HG03025 (cell line): ENCODE measurements around the gene PARD3.

Experiments used
- ATAC-seq: cut with Tn5 transposase; IDR thresholded peaks from one replicate; pipeline ENCODE4 v1.9.1; 2021; ENCODE audit warnings: mild to moderate bottlenecking, moderate library complexity; ENCODE audit not compliant: unreplicated experiment, low FRiP score

Gene PARD3

DNA sequence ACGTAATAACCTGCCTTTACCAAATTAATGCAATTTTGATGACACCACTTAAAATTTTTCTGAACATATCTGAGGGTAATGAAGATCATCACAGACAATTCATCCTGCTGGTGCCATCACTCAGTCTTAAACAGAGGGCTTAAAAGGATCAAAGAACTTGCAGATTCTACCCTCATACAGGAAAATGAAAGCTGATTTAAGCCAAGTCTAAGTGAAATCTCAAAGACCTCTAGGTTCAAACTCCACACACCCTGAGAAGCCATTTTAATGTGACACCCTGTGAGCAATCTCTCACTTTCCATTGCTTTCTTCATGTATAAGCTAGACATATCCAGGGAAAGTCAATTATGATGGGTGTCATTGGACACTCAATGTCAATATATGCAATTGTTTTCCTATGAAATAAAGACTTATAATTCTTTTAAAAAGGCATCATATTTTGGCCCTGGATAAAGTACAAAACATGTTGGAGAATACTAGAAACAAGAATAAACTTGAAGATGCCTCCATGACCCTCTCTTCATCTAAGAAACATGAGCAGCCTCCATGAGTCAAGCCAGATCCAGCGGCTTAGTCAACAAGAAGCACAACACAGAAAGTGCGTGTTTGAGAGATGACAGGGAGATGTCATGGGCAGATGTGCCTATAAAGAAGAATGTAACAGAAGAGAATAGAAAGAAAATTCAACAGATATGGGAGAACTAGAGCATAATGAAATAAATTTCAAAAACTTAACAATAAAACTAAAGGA, 291.9 kb downstream of the PARD3 start:
- no peak for ATAC-seq

DNA sequence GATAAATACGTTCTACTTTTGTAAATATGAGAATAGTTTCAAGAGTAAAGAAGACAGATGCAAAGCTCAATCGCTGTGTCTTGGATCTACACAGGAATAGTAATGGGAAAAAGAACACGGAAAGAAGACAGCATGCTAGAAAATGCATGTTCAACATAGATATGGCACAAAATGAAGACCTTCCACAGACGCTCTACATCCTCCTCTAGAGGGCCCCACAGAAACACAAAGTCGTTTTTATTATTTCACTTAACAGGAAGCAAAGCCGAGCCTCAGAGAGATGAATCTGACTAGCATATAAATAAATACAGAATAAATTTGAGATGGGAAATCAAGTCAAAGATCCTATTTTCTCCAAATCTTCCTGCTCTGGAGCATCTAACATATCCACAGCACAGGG, 292.6 kb downstream of the PARD3 start:
- peak; percentile 56 for ATAC-seq

DNA sequence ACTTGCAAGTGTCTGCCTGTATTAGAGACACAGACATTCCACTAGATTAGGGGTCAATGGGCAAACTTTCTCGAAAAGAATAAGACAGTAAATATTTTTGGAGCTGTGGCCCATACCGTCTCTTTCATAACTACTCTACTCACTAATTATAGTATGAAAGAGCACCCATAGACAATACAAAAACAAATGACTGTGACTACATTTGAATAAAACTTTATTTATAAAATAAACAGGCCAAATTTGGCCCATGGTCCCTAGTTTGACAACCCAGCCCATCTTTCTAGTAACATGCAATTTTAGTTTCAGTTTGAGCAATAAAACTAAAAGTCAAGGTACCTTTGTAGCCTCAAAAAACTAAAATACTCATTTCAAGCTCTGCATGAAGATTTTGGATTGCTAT, 294.6 kb downstream of the PARD3 start:
- ATAC-seq, result no peak

DNA sequence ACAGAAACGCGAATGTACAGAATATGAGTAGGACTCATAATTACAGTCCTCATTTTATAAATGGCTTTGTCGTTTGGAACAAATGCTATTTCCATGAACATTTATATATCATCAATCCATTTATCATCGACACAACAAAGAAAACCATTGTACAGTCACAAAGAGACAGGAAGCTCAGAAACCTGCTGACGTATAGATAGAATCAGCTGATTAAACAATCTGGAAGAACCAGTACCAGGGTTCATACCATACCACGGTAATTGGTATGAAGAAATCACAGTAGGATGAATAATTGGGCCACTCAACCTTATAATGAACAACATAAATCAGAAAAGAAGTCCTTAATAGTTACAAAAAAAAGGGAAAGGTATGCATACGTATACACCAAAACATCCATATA, 295.0 kb downstream of the PARD3 start:
- no peak for ATAC-seq

DNA sequence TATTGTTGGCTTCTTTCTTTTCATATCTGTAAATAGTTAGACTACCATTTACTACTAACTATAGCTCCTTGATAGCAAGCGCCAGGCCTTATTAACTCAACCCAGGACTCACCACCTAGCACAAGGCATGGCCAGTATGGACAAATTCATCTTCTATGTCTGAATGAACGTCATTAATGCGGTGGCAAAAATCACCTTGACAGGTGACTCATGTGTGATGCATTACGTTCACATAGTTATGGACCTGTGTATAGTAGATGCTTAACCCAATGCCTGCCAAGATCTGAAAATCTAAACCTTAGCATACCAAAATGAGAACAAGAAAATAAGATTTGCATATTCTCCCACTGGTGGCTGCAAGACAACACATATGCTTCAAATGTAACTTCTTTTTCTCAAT, 300.8 kb downstream of the PARD3 start:
- no peak for ATAC-seq

DNA sequence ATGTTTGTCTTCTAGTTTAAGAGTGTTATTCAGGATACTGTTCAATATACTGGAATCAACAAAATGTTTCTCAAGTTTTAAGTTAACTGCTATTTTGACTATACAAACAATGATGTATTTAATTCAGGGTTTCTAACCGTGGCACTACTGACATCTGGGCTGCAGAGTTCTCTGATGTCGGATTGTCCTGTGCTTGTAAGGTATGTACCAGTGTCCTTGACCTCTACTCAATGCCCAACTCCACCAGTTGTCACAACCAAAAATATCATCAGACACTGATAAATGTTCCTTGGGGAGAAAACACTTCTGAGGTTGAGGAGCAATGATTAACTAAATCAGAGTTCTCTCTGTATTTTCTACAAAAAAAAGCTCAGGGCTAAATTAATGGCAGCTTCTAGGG, 301.5 kb downstream of the PARD3 start:
- ATAC-seq, result no peak

DNA sequence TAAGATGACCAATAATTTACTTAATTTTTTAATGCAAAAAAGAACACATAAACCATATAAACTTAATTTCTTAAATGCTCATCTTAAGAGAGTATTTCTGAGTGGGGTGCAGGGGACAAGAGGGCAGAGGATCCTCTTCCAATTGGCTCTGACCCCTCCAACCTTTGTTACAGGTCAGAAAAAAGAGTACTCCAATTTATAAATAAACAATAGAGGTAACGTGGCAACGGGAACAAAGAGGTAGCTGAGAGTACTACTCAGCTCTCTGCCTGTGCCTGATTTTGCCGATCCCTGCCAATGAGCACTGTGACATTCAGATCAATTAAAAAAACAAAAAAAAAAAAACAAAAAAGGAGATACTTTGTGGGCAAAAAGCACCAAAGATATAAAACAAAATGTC, 307.9 kb downstream of the PARD3 start:
- no peak for ATAC-seq

DNA sequence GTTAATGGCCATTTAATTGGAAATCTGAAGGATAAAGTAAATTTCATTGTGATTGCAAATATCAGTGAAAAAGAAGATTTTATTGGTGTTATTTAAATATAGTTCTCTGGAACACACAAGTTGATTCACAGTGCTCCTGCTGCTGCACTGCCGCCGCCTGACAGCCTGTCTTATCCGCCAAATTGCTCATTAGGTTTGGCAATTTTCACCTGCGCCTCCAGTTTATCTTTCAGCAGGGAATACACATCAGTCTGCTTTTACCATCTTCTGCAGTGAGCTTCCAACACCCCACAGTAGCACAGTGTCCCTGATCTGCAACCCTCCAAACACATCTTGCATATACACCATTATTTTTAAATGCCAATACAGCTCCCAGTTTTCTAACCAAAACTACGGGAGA, 308.3 kb downstream of the PARD3 start:
- no peak for ATAC-seq

DNA sequence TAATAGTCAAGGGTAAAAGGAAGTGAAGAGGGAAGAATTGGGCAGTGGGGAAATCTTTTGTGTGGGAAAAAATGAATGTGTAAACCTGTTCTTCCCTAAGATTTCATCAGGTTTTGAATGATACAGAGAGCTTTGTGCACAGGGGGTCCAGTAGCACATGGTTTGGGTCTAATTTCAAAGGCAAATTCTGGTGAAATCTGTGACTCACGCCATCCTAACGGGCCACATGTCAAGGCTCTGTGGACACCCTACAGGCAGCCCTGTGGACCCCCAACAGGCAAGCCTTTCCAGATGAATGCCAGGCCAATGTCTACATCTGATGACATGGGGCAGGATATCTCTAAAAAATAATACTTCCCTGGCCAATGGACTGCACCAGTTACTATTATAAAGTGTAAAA, 309.8 kb downstream of the PARD3 start:
- ATAC-seq, result no peak

DNA sequence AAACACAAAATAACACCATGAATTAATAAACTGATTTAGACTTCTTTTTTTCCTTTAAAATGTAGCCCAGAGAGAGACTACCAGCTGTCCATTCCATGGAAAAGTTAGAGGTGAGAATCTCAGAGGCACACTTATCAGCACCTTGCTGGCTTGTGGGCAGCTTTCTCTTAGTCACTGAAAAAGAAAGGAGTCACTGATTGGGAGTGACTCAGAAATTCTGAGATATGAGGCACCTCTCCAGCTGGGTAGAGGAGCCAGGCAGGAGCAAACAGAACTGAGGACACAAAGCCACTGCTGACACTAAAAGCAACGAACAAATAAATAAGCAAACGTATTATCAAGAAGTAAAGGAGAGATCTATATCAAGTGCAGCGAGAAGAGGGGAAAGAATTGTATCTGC, 310.6 kb downstream of the PARD3 start:
- no peak for ATAC-seq

DNA sequence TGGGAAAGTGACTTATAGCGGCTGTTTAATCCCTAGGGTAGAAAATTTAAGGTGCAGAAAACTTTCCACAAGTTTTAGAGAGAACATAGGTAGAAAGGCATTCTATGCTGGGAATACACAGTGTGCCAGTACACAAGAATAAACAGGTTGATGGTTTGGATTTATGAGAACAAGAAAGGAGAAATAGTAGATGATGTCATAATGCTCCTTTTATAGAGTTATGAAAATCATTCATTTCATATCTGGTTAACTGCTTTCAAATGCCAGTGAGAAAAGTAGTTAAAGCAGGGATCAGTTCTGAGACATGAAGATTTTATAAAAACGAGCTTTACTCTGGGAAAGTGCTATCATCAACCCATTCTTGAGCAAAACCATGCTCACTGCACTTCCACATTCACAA, 311.4 kb downstream of the PARD3 start:
- ATAC-seq, result no peak

DNA sequence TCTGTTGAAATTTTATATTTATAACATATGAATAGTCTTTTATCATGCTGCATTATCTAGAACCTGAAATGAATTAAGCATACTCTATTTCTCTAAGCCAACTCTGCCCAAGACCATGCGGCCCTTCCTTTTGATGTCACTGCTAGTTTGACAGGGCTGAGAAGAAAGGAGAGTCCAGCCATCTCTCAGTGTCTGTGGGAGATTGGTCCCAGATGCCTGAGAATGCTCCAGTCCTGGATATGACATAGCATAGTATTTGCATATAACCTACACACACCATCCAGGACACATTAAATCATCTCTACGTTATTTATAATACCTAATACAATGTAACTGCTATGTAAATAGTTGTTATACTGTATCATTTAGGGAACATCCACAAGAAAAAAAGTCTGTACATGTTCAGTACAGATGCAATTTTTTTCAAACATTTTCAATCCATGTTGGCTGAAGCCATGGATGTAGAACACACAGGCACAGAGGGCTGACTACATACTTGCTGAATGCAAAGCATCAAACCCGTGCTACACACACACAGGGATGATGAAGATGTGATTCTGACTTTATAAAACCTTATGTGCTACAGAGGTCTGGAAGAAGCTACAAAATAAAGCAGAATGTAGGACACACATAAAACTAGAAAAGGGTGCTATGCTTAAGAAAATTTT, 315.4 kb downstream of the PARD3 start:
- no peak for ATAC-seq

DNA sequence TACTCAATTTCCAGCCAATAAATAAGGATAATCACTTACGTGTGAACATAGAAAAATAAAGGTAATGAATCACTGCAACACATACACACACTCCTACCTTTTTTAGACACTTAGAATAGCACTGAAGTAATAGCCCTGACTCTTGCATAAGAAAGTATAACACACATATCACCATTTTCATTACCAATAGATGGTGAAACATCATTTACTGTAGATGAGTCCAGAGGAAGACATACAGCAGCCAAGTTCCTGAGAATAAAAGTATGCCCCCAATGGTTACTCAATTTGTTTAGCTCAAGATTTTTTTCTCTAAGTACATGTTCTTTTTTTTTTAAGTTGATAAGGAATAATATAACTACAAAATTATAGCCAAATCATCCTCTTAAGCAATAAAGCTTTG, 316.3 kb downstream of the PARD3 start:
- ATAC-seq, result no peak

DNA sequence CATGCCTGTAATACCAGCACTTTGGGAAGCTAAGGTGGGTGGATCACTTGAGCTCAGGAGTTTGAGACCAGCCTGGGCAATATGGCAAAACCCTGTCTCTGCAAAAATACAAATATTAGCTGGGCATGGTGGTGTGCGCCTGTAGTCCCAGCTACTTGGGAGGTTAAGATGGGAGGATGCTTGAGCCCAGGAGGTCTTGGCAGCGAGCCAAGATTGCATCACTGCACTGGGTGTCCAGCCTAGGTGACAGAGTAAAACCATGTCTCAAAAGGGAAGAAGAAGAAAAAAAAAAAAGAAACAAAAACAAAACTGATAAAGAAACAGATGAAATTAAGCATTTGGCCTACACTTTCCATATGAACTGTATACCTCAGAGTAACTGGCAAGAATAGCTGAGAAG, 319.2 kb downstream of the PARD3 start:
- no peak for ATAC-seq

DNA sequence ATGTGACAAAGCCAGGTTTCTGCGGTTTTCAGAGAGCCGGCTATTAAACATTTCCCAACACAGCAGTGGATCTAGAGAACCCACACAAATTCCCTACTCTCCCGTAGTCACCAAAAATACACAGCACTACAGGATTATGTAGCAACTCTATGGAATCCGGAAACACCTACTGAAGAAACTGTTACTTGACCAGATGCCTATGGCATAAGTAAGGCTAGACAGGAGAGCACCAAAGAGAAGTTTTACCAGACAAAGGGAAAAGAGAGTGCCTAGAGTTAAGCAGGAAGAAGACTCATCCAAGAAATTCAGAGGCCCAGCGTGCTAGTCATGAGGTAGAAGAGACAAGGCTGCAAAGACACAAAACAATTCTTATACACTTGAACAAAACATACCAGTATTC, 321.1 kb downstream of the PARD3 start:
- no peak for ATAC-seq

DNA sequence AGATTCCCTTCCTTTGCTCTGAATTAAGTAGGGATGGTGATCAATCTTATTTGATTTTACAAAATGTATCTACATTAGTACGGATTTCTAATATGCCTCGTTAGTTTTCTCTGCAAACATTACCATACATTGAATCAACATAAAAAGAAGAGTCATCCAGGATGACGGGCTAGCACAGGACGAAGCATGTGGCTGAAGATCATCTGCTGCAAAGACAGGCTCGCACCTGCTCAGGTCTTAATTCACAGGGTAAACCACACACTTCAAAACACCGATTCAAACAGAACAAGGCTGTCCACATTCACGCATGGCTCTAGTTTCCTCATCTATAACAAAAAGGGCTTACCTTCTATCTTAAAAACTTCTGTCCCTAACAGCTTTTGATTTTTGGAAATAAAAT, 323.0 kb downstream of the PARD3 start:
- ATAC-seq, result no peak

DNA sequence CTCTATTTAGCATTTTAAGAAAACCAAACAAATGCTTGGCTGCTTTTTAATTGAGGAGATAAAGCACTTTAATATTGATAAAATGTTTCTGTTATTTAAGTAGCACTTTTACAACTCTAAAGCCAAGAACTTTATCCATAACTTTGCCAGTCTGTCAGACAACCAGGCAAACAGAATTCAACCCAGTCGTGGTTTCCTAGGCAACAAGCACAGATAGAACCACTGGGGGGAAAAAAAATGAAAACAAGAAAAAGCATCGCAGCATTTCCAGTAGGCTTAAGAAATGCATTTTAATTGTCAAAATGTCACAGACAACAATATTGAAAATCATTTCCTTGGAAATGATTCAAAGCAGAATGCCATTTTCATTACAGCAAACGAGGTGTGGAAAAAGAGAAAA, 323.4 kb downstream of the PARD3 start:
- ATAC-seq, result no peak

DNA sequence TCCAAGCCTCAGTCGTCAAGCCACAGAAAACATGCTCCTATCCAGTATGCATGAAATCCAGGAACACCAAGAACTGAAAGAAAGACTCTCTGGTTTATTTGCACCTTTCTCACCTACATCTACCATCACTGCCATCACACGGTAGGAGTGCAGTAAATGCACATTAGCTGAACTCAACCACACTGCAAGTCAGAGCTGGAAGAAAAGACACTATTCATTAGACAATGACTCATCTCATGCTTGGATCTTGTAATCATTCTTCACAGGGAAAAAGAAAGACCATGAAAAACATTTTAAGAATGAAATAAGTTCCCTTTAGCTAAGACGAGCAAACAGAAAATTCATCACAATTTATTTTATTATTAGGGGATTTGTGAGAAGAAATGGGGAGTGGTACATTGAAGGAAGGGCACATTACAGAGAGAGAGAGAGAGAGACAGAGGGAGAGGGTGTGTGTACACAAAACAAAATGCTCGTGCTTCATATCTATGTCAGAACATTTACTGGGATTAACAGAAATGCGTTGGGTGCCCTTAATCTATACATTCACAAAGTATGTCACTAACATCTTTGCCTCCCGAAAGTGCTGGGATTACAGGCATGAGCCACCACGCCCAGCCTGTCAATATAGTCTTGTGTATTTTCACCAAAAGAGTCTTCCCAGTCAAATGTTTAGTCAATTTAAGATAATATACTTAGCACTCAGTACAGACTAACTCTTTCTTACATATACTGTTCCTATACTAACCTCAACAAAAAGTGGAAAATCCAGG, 324.9 kb downstream of the PARD3 start:
- no peak for ATAC-seq

DNA sequence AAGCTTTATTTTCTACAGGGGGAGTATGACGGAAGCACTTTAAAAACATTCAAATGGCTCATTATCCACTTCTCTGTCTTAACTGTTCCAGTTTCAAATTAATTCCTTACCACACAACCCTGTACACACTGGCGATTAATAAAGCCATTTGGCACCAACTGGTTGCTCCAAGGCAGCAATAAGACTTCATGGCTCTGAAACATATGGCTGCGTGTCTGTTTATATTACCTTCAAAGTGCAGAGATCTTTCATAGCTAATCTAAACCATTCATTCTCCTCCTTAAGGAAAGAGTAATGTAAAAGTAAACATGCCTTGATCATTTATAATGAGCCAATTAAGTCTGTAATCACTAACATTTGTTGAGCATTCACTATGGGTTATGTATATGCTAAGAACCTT, 325.7 kb downstream of the PARD3 start:
- ATAC-seq, result no peak

DNA sequence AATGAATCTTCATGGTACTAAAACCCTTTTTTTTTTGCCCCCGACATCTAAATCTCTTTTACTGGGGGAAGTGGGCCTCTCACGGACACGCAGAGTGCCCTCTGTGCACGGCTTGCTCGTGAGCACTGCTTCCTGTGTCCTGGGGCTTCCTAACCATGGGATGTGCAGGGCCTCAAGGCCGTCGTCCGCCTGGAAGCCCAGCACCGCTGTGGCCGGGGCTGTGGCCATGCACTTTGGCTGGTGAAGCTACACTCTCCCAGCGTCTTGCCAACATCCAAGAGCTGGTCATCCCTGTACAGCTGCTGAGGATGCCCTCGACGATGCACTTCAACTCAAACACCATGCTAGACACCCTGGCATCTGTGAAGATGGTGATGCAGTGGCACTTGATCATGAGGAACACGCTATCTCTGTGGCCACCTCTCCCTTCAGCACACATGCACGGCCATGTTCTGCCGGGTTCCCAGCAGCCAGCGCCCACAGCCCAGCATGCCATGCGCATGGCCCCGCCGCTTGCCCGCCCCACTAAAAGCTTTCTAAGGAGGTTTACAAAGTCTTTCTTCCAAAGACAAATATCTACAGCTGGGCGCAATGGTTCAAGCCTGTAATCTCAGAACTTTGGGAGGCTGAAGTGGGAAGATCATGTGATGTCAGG, 326.5 kb downstream of the PARD3 start:
- ATAC-seq, result no peak

DNA sequence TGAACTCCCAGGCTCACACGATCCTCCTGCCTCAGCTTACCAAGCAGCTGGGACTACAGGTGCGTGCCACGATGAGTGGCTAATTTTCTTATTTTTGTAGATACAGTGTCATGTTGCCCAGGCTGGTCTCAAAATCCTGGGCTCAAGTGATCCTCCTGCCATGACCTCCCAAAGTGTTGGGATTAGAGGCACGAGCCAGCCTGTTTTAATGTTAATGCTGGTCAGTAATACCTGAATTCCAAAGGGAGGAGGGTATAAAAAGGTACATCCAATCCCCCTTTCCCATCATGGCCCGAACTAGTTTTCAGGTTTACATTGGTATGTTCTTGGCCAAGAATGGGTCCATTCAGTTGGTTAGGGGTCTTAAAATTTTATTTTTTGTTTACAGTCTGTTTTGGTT, 329.1 kb downstream of the PARD3 start:
- ATAC-seq, result no peak
